HG02571 (cell line): ENCODE measurements around the gene ATP5F1E.
"Not testable (repeated sequence)": the region's sequence is repeated elsewhere in the genome, so short reads cannot be mapped to it uniquely, and the experiment has no call there.

ENCODE experiments used
- ATAC-seq: cut with Tn5 transposase; IDR thresholded peaks from one replicate; pipeline ENCODE4 v1.9.1; 2021; ENCODE audit warnings: mild to moderate bottlenecking, moderate library complexity; ENCODE audit not compliant: unreplicated experiment

ATP5F1E gene

GRCh38 chr20:59022754-59023153 is 9.4 kb downstream of the ATP5F1E start:
- no peak for ATAC-seq

- ATAC-seq, result no peak
Observed at GRCh38 chr20:59020938-59021551, 11.1 kb downstream of the ATP5F1E start.

- no peak for ATAC-seq
Observed at GRCh38 chr20:59019217-59019616, 12.9 kb downstream of the ATP5F1E start, which contains the start of gene TUBB1. Gene TUBB1, plus strand, starts transcription at chr20:59019429. Its CDS starts 94 bp downstream, at chr20:59019523.

GRCh38 chr20:59018817-59019216 is 13.3 kb downstream of the ATP5F1E start:
- no peak for ATAC-seq

- ATAC-seq, result no peak
Observed at GRCh38 chr20:59017493-59018231, 14.5 kb downstream of the ATP5F1E start.

GRCh38 chr20:59016795-59017492 is 15.2 kb downstream of the ATP5F1E start:
- no peak for ATAC-seq

GRCh38 chr20:59015812-59016711 is 16.1 kb downstream of the ATP5F1E start:
- no peak for ATAC-seq

- no peak for ATAC-seq
Observed at GRCh38 chr20:59015411-59015810, 16.7 kb downstream of the ATP5F1E start.

- no peak for ATAC-seq
Observed at GRCh38 chr20:59014680-59015389, 17.3 kb downstream of the ATP5F1E start.

GRCh38 chr20:59013959-59014608 is 18.1 kb downstream of the ATP5F1E start:
- no peak for ATAC-seq

- ATAC-seq, result no peak
Observed at GRCh38 chr20:59013031-59013951, 18.8 kb downstream of the ATP5F1E start.

- not testable (repeated sequence) for ATAC-seq
Observed at GRCh38 chr20:59011874-59012157, 20.3 kb downstream of the ATP5F1E start.

- ATAC-seq, result no peak
Observed at GRCh38 chr20:59010995-59011873, 20.9 kb downstream of the ATP5F1E start.

- no peak for ATAC-seq
Observed at GRCh38 chr20:59010321-59010994, 21.7 kb downstream of the ATP5F1E start.

GRCh38 chr20:59008715-59009336 is 23.3 kb downstream of the ATP5F1E start:
- no peak for ATAC-seq

- peak; percentile 39 for ATAC-seq
Observed at GRCh38 chr20:59007665-59008511, 24.2 kb downstream of the ATP5F1E start.
